ENCODE results near the gene TOMM6. TPM values are rescaled to one million over a fixed set of nuclear protein-coding genes. Genes with fewer than 3 reads are reported as not detected.
"Not testable (repeated sequence)": the region's sequence is repeated elsewhere in the genome, so short reads cannot be mapped to it uniquely, and the experiment has no call there.

Gene TOMM6
- total RNA-seq, 1 experiment from 2014 or later, result 125 TPM

DNA sequence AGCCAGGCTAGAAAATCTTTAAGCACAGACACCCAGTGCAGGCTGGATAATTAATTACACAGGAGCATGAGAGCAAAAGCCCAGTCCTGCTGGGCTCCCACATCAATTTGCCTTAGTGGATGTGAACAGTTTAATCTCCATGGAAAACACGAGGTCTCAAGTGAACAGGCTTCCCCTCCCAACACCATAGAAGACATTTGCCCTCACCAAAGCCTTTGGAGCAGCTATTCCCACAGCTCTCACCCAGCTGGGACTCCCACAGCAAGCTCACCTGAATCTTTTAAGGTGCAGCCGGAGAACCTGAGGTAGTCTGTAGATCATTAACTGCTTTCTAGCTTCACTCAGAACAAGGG lies 12.0 kb downstream of the TOMM6 start:
- Histone ChIP-seq H3K9me3 (no peaks in the 10 kb centered on the region), H3K4me3 (no peak overlapping the region), H3K27me3 (no peaks in the 10 kb centered on the region), H3K36me3 (no peaks in the 10 kb centered on the region; the same call in 1 of the 2 replicates)
- no peak for DNase-seq

DNA sequence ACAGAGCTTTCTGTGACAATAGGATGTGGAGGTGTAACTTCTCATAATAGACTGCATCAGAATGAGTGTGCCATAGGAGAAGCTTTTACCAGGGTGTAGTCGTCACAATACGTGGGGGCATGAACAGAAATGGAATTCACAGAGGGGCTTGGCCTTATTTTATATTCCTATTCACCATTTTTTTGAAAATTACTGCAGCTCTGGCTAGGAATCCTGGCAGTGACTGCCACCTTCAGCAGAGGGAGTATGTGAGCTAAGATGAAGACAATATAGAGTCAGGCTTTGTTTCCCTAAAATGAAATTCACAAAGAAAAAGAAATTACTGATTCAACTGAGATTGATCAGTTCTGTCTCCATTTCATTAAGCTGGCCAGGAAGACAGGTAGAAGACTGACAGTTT lies 13.9 kb downstream of the TOMM6 start:
- no peaks in the 10 kb centered on the region for H3K36me3 ChIP-seq
- H3K27me3 ChIP-seq, result no peaks in the 10 kb centered on the region
- no peak overlapping the region for H3K4me3 ChIP-seq
- peak; percentile 7 for DNase-seq
- no peaks in the 10 kb centered on the region for H3K9me3 ChIP-seq

GRCh38 chr6:41805830-41806774 lies 18.6 kb downstream of the TOMM6 start:
- no peaks in the 10 kb centered on the region for H3K27me3 ChIP-seq
- no peaks in the 10 kb centered on the region for H3K36me3 ChIP-seq
- no peak overlapping the region for H3K4me3 ChIP-seq
- no peak for DNase-seq
- H3K9me3 ChIP-seq, result no peaks in the 10 kb centered on the region

GRCh38 chr6:41811095-41811494 lies 23.6 kb downstream of the TOMM6 start:
- H3K36me3 ChIP-seq, result no peaks in the 10 kb centered on the region
- DNase-seq, result no peak
- no peaks in the 10 kb centered on the region for H3K27me3 ChIP-seq

GRCh38 chr6:41811946-41812345 lies 24.5 kb downstream of the TOMM6 start:
- not testable (repeated sequence) for H3K36me3 ChIP-seq, H3K27me3 ChIP-seq, DNase-seq, H3K4me3 ChIP-seq, H3K9me3 ChIP-seq

More at GRCh38 chr6:41811095-41811494, 23.6 kb downstream of the TOMM6 start:
- Histone ChIP-seq H3K4me3 (no peak overlapping the region), H3K9me3 (no peaks in the 10 kb centered on the region)

GRCh38 chr6:41813469-41813868 lies 26.0 kb downstream of the TOMM6 start:
- Histone ChIP-seq H3K4me3 (no peak overlapping the region), H3K9me3 (no peaks in the 10 kb centered on the region), H3K27me3 (no peaks in the 10 kb centered on the region), H3K36me3 (no peaks in the 10 kb centered on the region)
- DNase-seq, result no peak

DNA sequence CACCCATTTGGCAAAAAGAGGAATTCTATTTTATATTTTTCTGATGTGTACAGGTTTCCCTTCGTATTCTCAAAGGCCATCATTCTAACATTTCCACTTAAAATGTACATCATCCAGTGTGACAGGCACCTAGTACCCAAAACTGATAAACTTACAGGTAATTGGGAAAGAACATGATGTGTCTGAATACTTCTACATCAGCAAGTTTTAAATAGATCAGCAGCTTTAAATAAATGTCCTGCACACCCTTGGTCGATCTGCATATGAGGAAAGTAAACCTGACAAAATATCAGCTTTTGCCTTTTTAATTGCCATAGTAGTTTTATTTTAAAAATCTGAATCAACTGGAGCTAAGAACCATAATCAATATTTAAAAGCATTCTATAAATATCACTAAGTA lies 26.5 kb downstream of the TOMM6 start:
- DNase-seq, result no peak

GRCh38 chr6:41814629-41815028 lies 27.1 kb downstream of the TOMM6 start:
- no peak overlapping the region for H3K4me3 ChIP-seq
- H3K27me3 ChIP-seq, result no peaks in the 10 kb centered on the region
- H3K36me3 ChIP-seq, result no peaks in the 10 kb centered on the region
- DNase-seq, result no peak
- no peaks in the 10 kb centered on the region for H3K9me3 ChIP-seq

More for the DNA sequence above, 26.5 kb downstream of the TOMM6 start:
- Histone ChIP-seq H3K4me3 (no peak overlapping the region), H3K36me3 (no peaks in the 10 kb centered on the region), H3K9me3 (no peaks in the 10 kb centered on the region), H3K27me3 (no peaks in the 10 kb centered on the region)

GRCh38 chr6:41815587-41815986 lies 28.1 kb downstream of the TOMM6 start:
- DNase-seq, result no peak
- H3K27me3 ChIP-seq, result no peaks in the 10 kb centered on the region
- no peaks in the 10 kb centered on the region for H3K36me3 ChIP-seq
- H3K4me3 ChIP-seq, result no peak overlapping the region
- no peaks in the 10 kb centered on the region for H3K9me3 ChIP-seq

DNA sequence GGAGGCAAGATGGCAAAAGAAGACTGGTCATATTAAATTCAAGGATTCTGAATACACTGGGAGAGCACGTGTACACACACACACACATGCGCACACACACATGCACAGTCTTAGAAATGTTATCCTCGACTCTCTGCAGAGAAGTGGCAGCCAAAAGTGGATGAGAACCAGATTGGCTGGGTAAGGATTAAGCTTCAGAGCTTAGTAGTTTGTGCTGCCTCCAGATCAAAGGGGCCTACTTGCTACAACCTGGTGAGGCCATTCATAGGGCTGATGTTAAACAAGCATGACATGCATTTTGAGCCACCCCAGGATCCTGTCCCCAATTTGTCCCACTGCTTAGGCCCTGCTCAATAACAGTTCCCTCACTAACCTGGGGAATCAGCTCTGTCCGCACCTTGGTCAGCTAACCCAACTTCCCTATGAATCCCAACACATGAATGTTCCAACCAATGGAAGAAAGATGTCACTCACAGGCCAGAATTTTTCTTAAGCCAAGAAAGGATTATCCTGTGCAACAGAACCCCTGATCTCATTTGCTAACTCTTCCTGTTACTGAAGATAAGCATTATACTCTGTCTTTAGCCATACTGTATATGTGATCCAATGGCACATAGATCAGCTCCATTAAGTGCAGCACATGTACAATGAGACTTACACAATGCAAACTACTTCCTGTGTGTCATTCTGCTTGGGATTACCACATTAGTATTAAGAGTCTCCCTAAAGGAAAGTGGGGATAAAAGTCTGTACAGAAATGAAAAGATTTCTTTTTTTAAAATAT lies 31.0 kb downstream of the TOMM6 start:
- no peak for DNase-seq
- H3K27me3 ChIP-seq, result no peaks in the 10 kb centered on the region

GRCh38 chr6:41821266-41821665 lies 33.8 kb downstream of the TOMM6 start:
- DNase-seq, result no peak
- H3K36me3 ChIP-seq, result no peaks in the 10 kb centered on the region
- no peak overlapping the region for H3K4me3 ChIP-seq
- H3K27me3 ChIP-seq, result no peaks in the 10 kb centered on the region
- no peaks in the 10 kb centered on the region for H3K9me3 ChIP-seq

More for the DNA sequence above, 31.0 kb downstream of the TOMM6 start:
- no peak overlapping the region for H3K4me3 ChIP-seq
- no peaks in the 10 kb centered on the region for H3K36me3 ChIP-seq
- no peaks in the 10 kb centered on the region for H3K9me3 ChIP-seq

GRCh38 chr6:41822021-41822420 lies 34.5 kb downstream of the TOMM6 start:
- DNase-seq, result no peak
- no peaks in the 10 kb centered on the region for H3K36me3 ChIP-seq
- H3K9me3 ChIP-seq, result no peaks in the 10 kb centered on the region
- no peaks in the 10 kb centered on the region for H3K27me3 ChIP-seq
- no peak overlapping the region for H3K4me3 ChIP-seq

DNA sequence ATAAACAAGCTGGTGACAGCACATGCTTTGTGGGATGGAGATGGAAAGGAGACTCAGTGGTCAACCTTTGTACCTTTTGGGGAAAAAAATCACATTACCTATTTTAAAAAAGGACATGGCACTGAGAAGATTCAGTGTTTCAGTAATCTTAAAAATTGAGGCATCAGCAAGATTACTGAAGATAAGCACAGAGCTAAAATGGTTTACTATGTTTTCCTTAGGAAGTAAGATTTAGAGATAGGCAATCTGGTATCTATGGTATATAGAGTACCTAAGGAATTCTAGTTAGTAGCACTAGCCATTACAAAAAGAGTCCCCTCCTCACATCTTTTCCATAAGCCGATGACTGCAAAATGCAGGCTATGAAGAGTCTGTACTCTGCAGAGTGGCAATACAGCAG lies 35.7 kb downstream of the TOMM6 start:
- Histone ChIP-seq H3K27me3 (no peaks in the 10 kb centered on the region), H3K36me3 (no peaks in the 10 kb centered on the region), H3K9me3 (no peaks in the 10 kb centered on the region), H3K4me3 (no peak overlapping the region)
- no peak for DNase-seq

- no peaks in the 10 kb centered on the region for H3K27me3 ChIP-seq
- no peaks in the 10 kb centered on the region for H3K36me3 ChIP-seq
- H3K9me3 ChIP-seq, result no peaks in the 10 kb centered on the region
- H3K4me3 ChIP-seq, result no peak overlapping the region
- no peak for DNase-seq
Measured at GRCh38 chr6:41824571-41825569, 37.4 kb downstream of the TOMM6 start.

DNA sequence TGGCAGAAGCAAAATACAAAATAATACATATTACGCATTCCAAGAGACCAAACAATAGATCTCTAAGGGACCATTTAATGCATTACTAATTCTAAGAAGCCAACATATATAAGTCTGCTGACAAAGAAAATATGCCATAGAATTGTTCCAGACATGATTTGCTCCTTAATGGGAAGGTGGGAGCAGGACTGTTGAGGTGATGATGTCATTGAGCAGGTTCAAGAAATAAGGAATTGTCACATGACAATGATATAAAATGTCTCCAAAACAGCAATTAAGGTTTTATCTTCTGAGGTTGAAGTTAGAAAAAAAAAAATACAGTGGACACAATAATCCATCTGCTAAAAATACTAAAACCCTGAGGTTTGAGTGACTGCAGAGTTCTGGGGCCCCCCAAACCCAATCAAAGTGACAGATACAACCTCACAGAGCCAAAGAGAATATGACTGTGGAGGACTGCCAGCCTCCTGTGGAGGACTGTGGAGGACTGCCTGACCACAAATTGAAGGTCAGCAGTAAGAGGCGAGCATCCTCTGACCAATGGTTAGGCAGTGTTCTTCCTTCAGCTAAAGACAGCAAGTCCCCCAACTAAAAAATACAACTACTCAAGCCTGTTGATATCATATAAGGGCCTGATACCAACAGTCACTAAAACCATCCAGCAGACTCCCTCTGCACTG lies 39.0 kb downstream of the TOMM6 start:
- no peak for DNase-seq
- no peaks in the 10 kb centered on the region for H3K9me3 ChIP-seq
- no peak overlapping the region for H3K4me3 ChIP-seq
- no peaks in the 10 kb centered on the region for H3K27me3 ChIP-seq
- H3K36me3 ChIP-seq, result no peaks in the 10 kb centered on the region

- Histone ChIP-seq H3K27me3 (no peaks in the 10 kb centered on the region), H3K36me3 (no peaks in the 10 kb centered on the region), H3K9me3 (no peaks in the 10 kb centered on the region), H3K4me3 (no peak overlapping the region)
- no peak for DNase-seq
Measured at GRCh38 chr6:41832263-41832662, 44.8 kb downstream of the TOMM6 start.

Measured in MG63 (cell line).